ENCODE data around the gene ENTREP1.
A peak's percentile ranks its signal among the peaks of the same experiment; 100 is the strongest.
"Not testable (repeated sequence)": the region's sequence is repeated elsewhere in the genome, so short reads cannot be mapped to it uniquely, and the experiment has no call there.

The ENTREP1 gene

DNA sequence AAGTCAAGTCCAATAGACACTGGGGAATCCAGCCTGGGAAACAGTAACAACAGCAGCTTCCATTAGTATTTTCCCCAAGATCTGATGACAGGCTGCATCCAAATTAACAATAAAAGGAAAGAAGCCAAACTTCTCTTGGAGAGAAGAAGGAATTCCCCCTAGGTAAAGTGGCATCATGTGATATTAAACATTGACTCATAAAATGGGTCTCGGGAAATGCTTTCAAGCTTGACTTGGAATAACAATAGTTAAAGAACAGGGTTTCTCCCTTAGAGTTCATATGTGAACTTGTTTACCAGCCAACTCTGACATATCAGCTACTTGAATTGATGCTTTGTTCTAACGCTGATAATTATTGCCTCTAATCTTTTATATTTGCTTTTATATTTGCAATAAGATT is 45.4 kb downstream of the ENTREP1 start:
- DNase-seq = no peak

DNA sequence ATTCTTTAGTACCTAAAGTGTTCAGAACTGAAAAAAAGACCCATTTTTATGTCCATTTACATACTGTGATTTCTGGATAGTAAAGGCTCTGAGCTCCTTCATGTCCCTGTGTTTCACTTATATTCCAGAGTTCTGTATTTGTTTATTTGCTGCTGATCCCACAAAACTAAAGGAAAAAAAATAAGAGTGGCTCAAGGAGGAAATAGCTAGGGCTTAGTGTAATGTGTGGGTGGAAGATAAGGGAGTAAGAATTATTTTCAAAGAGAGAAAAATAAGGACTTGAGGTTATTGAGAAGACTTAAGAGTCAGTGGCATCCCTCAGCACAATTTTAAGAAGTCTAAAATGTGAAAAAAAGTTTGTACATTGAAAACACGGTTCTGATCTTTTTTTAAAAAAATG is 46.0 kb downstream of the ENTREP1 start:
- DNase-seq = no peak

DNA sequence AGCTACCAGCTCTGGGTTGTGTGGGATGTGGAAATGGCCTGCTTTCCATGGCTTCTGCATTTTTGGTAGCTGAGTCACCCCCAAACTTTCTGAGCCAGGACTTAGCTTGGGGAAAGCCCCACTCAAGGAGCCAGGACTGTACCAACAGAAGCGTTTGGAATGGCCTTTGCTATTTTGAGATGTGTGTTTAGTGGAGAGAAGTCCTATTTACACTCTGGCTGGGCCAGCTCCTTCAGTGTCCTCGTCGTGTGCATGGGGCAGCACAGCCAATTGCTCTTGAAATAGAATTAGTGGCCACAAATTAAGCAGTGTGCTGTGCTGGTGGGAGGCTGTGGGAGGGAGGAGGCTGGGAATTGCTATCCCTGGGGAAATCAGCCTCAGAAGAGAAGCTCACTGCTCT is 51.6 kb downstream of the ENTREP1 start:
- no peak for DNase-seq

DNA sequence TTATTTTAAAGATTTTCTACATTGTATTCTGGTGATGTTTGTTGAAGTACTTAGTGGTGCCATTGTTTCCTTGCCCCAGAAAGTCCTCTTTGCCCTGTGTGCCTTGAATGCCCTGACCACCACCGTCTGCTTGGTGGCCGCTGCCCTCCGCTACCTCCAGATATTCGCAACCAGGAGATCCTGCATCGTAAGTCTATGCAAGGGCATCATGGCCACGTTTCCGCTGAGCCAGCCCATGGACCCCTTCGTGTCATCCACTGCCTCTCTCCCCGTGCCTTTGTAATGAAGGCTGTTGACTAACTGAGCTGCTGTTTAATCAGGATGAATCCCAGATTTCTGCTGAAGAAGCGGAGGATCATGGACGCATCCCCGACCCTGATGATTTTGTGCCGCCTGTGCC is 52.3 kb downstream of the ENTREP1 start:
- no peak for DNase-seq

DNA sequence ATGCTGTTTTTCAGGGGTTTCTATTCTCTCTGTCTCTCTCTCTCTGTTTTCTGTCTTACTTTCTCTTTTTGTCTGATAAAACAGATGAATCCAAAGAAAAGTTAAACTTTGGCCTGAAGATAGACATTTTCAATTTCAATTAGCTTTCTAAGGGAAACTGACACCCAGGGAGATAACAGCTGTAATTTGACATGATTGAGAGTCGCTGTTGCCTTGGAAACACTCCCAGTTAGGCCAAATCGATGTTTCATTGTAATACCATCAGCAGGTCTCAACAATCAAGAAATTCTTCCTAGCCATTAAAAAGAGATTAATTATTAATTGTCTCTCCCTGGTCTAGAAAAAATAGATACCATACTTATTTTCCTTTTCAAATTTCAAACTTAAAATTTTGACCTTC is 53.0 kb downstream of the ENTREP1 start:
- no peak for DNase-seq

DNA sequence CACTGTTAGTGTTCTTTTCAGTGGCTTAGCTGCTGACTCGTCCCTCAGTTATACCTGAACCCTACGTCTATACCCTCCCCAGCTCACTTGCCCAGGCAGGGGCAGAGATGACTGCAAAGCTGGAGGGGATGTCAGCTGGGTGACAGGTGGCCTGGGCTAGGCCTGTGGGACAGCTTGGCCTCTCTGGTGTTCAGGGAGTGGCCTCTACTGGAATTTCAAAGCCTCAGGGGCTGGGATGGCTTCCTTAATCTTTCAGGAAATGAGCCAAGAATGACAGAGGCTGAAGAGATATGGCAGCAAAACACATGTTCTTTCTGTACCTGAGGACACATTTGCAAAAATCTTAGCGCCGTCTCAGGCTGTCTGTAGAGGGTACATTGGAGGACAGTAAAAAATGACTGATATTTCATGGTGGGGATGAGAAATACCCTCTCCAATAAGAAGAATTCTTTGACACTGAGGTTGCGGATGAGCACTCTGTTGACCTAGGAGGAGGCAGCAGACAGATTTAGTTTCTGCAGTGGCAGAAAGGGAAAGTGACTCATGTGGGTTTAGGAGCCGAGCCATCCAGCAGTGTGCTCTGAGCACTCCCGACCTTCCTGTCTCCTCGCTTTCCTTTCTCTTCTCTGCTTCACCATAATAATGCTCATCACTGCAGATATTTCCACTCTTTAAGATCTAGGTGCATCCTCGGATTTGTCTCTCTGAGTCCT is 54.4 kb downstream of the ENTREP1 start:
- DNase-seq = no peak

DNA sequence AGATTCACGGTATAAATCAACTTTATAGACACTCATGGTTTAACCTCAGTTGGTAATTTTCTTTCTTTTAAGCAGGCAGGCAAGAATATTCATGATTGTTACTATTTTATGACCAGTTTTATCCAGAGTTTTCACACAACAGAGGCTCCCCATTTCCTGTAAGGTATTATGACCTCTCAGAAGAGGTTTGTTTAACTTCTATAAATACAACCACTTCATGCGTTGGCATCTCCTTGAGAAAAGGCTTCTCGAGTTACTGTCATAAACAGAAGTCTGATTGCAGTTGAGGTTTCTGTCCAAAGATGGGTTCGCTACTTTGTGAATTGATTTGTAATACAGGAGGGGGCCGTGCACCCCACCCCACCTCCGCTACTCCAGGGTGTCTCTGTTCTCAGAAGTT is 55.3 kb downstream of the ENTREP1 start:
- DNase-seq = no peak

DNA sequence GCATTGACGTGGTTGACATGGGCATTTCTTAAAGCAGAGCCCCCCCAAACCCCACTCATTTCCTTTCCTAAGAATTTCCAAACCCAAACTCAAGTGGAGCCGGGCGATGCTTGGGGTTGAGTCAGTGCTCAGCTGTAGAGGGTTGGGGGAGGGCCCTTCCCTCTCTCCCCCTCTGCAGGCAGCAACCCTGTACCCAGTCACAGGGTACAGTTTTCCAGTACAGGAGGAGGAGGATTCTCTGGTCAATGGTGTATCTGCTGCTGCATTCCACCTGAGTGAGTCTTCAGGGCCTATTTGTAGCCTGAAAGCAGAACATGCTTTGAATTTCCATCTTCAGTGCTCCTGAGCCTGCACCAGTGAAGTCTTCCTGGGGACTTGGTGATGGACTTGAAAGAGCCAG is 55.8 kb downstream of the ENTREP1 start:
- no peak for DNase-seq

DNA sequence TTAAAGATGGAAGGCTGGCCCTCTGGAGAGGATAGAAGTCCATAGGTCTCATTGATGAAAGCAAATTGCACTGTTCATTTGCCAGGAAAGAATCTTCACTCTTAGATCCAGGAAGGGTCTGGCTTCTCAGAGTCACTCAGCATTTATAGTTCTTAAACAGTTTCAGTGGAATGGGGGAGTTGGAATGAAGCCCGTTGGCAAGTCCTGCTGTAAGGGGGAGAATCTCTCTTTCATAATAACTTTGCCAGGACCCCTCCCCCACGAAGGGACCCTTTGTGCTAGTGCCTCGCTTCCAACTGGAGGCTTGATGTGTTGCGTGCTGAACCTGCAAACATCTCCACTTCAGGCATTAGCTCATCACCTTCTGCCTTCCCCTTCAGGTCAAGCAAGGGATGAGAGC is 57.1 kb downstream of the ENTREP1 start:
- DNase-seq = no peak

DNA sequence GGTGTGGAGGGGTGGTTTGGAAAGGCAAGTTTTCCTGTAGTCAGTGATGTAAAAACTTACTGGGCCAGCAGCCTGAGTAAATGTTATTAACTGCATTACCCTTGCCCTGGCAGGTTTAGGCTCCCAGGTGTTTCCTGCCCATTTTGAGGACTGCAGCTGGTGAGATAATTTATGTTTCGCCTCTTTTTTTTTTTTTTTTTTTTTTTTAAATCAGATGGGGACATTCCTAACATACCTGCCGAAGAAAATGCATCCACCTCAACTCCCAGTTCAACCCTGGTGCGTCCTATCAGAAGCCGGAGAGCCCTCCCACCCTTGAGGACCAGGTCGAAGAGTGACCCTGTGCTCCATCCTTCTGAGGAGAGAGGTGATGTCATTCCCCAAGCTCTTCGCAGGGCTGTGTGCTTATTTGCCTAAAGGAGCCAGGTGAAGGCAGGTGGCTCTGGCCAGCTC is 60.6 kb downstream of the ENTREP1 start:
- peak; percentile 81 for DNase-seq

DNA sequence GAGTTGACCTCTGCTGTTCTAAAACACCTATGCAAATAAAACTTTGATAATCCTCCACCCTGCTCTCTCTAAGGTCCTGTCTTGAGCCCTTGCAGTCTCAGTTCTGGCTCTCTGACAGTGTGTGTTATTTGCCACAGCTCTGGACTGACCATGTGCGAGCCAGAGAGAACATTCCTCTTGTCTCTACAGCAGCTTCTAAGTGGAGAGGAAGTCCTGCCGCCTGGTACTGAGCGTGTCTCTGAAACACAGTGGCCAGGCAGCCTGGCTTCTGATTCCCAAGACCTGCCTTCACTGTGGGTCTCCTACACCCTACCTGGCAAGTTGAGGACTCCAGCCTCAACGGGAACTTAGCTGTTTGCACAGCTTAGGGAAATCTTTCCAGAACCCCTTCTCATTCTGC is 61.6 kb downstream of the ENTREP1 start:
- peak; percentile 30 for DNase-seq

DNA sequence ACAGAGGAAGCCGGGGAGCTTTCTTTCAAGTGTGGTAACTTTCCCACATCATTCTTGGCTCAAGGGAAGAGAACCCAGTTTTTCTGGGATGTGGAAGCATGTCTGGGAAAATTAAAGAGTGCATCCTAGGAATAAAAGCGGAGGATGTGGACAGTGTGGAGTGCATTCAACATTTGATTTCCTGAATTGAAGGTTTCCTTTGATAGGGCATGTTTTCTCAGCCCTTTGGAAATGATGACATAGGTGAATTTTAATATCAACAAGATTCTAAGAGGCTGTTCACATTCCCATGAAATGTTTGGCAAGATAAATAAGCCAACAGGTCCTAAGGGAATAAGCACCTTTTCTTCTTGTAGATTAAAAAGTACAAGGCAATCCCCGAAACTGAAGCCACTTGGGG is 63.6 kb downstream of the ENTREP1 start:
- DNase-seq = no peak

DNA sequence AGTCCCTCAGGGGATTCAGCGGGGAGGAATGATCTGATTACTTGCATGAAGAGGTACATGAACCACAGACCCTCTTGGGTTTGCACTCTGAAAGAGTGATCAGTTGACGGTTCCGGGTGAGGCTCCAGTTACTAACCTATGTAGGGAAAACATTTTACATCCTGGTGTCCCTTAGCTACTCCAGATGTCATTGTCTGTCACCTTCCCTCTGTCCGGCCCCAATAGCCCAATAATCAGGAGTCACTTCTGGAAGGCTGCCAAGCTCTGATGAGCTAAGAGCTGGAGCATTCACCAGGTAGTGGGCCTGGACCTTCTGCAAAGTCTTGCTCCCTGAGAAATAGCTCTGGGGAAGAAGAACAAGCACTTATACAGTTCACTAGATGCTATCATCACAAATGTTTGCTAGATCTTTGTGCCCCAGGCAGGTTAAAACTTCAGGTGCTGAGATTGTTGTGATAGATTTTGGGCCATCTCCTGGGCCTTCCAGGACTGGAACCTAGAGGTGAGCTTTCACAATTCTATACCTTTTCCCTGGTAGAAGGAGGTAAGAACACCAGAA is 64.5 kb downstream of the ENTREP1 start:
- DNase-seq = no peak

DNA sequence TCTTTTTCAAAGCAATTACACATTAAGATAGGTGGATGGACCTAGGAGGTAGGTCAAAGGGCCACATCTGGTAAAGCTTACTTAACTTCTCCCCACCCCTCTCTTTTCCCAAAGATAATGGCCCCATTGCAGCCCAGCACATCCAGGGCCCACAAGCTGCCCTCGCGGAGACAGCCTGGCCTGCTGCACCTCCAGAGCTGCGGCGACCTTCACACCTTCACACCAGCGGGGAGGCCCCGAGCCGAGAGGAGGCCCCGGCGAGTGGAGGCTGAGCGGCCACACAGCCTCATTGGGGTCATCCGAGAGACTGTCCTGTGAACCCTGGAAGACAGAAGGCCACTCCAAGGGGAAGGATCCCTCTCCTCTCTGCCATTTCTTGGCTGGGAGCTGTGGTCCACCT is 66.5 kb downstream of the ENTREP1 start:
- DNase-seq = no peak

DNA sequence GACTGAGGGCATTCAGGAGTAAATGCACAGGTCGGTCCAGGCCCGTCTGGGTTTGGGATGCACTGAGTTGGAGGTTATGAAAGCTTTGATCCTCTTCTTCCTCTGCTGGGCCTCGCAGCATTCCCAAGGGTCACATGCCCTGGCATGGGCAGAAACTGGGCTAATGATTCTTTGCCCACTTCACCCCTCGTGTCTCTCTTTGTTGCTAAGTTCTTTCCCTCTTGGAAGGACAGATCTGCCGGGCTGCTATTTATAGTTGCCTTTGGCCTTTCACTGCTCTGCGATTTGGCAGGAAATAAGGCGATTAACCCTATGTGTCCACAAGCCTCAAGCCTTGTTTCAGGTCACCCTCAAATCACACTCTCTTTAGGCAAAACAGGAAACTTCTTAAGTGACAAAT is 66.9 kb downstream of the ENTREP1 start:
- peak; percentile 49 for DNase-seq

DNA sequence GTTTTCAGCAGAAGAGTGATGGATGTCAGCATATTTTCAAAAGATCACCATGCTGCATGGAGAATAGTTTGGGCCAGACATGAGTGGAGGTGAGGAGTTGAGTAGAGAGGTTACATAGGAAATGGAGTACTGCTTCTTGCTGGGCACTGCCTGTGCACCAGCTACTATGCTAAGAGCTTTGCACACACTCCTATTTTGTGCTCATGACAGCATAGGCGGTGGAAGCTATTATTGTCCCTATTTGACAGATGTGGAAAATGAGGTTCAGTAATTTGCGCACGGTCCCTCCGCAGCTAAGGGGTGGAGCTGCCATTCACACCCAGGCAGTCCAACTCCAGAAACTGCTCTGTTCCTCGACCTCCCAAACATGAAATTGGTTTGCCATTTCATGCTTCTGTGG is 67.8 kb downstream of the ENTREP1 start:
- no peak for DNase-seq

DNA sequence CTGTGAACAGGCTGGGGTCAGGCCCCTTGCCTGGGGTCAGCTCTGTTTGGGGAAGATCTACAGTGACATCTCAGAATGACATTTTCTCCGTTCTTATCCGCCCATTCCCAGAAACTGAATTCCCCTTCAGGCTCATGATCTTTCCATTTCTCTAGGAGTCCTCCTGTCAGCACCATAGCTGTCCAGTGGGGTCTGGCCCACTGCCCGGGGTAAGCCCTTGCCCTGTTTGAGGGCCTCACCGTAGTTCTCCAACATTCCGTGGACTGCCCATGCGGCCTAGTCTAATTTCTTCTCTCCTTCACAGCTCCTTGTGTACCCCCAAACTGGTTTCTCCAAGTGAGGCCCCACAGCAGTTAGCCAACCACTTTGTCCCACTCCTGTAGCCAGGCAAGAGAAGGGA is 68.4 kb downstream of the ENTREP1 start:
- no peak for DNase-seq

DNA sequence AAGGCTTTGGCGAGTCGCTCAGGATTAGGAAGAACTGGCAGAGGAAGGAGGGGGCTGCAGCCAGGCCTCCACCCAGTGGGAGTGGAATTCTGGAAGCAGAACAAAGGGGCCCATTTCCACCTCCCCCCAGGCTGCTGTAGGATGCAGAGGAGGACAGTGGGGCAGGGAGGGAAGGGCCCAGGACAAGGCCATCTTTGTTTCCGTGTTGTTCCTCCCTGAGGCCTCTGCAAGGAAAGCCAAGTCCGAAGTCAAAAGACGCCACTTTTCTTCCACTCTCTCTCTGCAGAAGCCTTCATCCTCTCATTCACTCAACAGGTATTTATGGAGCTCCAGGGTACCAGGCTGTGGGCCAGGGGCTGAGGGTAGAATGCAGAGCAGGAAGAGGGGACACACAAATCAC is 70.7 kb downstream of the ENTREP1 start:
- no peak for DNase-seq

DNA sequence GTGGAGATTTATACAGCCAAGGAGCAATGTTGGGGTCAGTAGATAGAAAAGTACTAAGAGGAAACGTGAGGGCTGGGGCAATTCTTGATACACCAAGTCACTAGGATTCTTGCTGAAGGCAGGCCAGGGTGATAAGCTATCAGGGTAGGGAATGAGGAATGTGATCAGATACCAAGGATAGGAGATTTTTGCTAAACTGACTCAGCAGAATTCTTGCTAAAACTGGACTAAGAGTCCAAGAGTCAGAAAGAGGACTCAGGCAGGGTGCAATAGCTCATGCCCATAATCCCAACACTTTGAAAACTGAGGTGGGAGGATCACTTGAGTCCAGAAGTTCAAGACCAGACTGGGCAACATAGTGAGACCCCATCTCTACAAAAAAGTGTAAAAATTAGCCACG is 71.7 kb downstream of the ENTREP1 start:
- DNase-seq = no peak

DNA sequence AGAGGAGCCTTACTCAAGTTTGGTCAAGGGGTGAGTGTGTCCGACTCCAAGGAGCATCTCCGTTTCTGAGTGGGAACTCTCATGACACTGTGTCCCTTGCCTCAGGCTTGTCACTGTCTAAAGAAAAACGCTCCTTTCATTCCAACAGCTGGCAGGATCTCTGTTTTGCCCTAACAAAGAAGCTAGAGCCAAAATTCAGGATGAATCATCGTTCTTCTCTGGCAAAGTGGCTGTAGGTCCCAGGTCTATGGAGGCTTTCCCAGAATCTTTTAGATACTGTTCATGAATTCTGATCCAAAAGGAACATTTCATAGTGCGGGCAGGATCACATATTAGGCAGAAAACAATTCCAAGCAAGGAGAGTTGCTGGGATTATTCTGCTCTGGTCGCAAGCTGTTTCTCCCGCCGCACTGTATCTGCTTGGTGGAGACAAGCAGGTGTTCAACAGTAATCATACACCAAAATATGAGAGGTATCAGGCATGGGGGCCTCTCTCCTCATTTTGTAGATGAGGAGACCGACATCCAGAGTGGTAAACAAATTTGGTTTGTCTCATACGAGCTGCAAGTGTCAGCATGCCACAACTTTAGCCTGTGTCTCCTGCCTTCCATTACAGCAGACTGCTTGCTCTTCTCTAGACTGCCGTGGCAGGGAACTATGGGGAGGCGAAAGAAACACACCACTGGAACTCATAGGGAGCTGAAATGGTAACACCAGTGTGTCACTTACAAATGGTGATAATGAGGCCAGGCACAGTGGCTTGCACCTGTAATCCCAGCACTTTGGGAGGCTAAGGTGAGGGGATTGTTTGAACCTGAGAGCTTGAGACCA is 72.6 kb downstream of the ENTREP1 start:
- DNase-seq = no peak

DNA sequence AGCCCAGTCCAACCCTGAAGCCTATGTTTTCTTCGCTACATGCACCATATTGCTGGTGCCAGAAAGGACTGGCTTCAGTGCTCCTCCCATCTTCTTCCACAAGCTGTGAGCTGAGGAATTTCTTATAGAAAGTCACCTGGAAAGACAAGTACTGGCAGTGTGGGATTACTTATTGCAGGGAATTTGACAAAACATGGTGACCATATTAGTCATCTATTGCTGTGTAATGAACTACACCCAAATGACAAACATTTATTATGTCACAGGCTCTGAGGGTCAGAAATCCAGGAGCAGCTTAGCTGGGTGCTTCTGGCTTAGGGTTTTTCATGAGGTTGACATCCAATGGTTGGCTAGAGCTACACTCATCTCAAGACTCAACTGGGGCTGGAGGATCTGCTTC is 75.5 kb downstream of the ENTREP1 start:
- no peak for DNase-seq

DNA sequence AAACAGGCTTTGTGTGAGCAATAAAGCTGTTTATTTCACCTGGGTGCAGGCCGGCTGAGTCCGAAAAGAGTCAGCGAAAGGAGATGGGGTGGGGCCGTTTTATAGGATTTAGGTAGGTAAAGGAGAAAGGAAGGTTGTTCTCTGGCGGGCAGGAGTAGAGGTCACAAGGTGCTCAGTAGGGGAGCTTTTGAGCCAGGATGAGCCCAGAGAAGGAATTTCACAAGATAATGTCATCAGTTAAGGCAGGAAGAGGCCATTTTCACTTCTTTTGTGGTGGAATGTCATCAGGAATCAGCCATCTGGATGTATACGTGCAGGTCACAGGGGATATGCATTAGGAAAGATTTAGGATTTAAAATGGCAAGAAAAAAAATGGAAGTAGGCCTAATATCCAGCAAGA is 84.9 kb downstream of the ENTREP1 start:
- not testable (repeated sequence) for DNase-seq

DNA sequence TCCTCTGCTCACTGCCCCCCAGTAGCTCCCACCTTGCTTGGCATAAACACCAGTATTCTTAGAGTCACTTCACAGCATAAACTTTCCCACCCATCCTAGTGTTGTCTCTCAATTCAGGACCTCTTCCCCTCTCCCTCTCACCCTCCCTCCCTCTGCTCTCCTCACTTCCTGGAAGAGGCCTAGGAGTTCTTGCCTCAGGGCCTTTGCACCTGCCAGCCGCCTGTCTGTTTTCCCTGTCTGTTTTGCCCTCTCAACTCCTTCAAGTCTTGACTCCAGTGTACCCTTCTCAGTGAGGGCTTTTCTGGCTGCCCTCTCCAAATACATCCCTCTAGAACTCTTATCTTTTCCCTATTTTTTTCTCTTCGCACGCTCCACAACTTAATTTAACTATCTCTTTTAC is 86.2 kb downstream of the ENTREP1 start:
- DNase-seq = no peak
